SU-DHL-6 (cell line): ENCODE data around the gene RGS3.

Source experiments
- EZH2phosphoT487 ChIP-seq: fragments of 200-600 bp; sonication (generic), shearing (Covaris generic); conservative IDR thresholded peaks from 2 replicates; pipeline ENCODE4 v1.6.1; 2018; ENCODE audit warnings: mild to moderate bottlenecking, antibody characterized with exemption, low read length, moderate library complexity, mixed read lengths
- TF ChIP-seq, protein P1 (sequence below): fragments of 200-600 bp; sonication (generic); IDR thresholded peaks from one replicate; pipeline ENCODE4 v1.5.1; 2017; ENCODE audit warnings: antibody characterized with exemption, mild to moderate bottlenecking, low read length, moderate library complexity; ENCODE audit not compliant: insufficient read depth, poor library complexity, severe bottlenecking

GRCh38 chr9:113603773-113604172, 140.2 kb downstream of the RGS3 start:
- TF ChIP-seq, protein P1, sequence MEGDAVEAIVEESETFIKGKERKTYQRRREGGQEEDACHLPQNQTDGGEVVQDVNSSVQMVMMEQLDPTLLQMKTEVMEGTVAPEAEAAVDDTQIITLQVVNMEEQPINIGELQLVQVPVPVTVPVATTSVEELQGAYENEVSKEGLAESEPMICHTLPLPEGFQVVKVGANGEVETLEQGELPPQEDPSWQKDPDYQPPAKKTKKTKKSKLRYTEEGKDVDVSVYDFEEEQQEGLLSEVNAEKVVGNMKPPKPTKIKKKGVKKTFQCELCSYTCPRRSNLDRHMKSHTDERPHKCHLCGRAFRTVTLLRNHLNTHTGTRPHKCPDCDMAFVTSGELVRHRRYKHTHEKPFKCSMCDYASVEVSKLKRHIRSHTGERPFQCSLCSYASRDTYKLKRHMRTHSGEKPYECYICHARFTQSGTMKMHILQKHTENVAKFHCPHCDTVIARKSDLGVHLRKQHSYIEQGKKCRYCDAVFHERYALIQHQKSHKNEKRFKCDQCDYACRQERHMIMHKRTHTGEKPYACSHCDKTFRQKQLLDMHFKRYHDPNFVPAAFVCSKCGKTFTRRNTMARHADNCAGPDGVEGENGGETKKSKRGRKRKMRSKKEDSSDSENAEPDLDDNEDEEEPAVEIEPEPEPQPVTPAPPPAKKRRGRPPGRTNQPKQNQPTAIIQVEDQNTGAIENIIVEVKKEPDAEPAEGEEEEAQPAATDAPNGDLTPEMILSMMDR: no peak
- no peak for TF ChIP-seq EZH2phosphoT487
